Gastrocnemius medialis (tissue), 4 donors: ENCODE measurements around the gene CSTF2T. TPM values are rescaled to one million over a fixed set of nuclear protein-coding genes. Genes with fewer than 3 reads are reported as not detected.

Source experiments
- ATAC-seq, 2 donors: fragments of 150-250 bp; one replicate each; pipeline ENCODE4 v1.9.1; 2016
- DNase-seq, 2 donors: peaks; one replicate each; pipeline ENCODE4 v3.0.0-alpha.2; 2019
- H3K27ac ChIP-seq, 4 donors: fragments of 200-600 bp; sonication (generic); 1 replicate in 1 of 4; 2 replicates in 3 of 4; pipeline ENCODE4 v1.5.1; 2016 to 2018; ENCODE audit warnings: mild to moderate bottlenecking in 2 of 4, moderate library complexity in 1 of 4
- H3K27me3 ChIP-seq, 3 donors: fragments of 200-600 bp; sonication (generic) in 2 of 3; 1 replicate in 1 of 3; 2 replicates in 2 of 3; pipeline versions ENCODE4 v1.5.1 to v1.6.0; 2016 to 2019; ENCODE audit warnings: mild to moderate bottlenecking in 1 of 3, moderate library complexity in 1 of 3
- H3K36me3 ChIP-seq, 2 donors: fragments of 200-600 bp; sonication (generic) in 1 of 2; one replicate each; pipeline ENCODE4 v1.5.1; 2017 to 2018
- H3K4me1 ChIP-seq, 2 donors: fragments of 200-600 bp; sonication (generic) in 1 of 2; one replicate each; pipeline ENCODE4 v1.5.1; 2016 to 2017; ENCODE audit warnings: mild to moderate bottlenecking in 2 of 2
- H3K4me3 ChIP-seq, 4 donors: fragments of 200-600 bp; sonication (generic) in 3 of 4; 1 replicate in 1 of 4; 2 replicates in 3 of 4; pipeline ENCODE4 v1.5.1; 2016 to 2019; ENCODE audit warnings: mild to moderate bottlenecking in 2 of 4
- H3K9me3 ChIP-seq, 3 donors: fragments of 200-600 bp; sonication (generic) in 2 of 3; 1 replicate in 1 of 3; 2 replicates in 2 of 3; pipeline ENCODE4 v1.5.1; 2016 to 2019
- POLR2A ChIP-seq, 2 donors: fragments of 450-650 bp; IDR thresholded peaks; one replicate each; pipeline ENCODE4 v1.6.1; 2017; ENCODE audit warnings: antibody characterized with exemption in 2 of 2, mild to moderate bottlenecking in 2 of 2, moderate library complexity in 2 of 2
- in situ Hi-C, 4 donors: fragments of 200-750 bp; cut with MboI; loops; one replicate each; pipeline versions ENCODE4 v1.15.0 to v1.8.0; 2017; ENCODE audit warnings: low sequenced_read_pairs in 4 of 4
- intact Hi-C: fragments of 100-400 bp; cut with DNase I; formaldehyde crosslinking; loops from one replicate; pipeline ENCODE4 v1.15.1; 2023; ENCODE audit warnings: low total_unique reads
- total RNA-seq, 4 donors: library from RNA; depleted of rRNA; stranded (reverse); fragments of >200 nt; gene quantifications; one replicate each; pipeline versions ENCODE4 v1.1.0 to v1.2.3, GENCODE V29; 2016
- TF ChIP-seq, protein P1 (sequence below), 5 experiments: fragments of 450-650 bp in 3 of 5; fragments of 200-600 bp in 2 of 5; sonication (generic) in 2 of 5; IDR thresholded peaks in 4 of 5; conservative IDR thresholded peaks in 1 of 5; 1 replicate in 4 of 5; 2 replicates in 1 of 5; pipeline ENCODE4 v1.5.1; 2016 to 2019; ENCODE audit warnings: antibody characterized with exemption in 5 of 5, mild to moderate bottlenecking in 3 of 5, moderate library complexity in 3 of 5

CSTF2T gene
- total RNA-seq, 4 donors from 2014 or later, result 11.4 to 22.2 (median 16.3) TPM

DNA sequence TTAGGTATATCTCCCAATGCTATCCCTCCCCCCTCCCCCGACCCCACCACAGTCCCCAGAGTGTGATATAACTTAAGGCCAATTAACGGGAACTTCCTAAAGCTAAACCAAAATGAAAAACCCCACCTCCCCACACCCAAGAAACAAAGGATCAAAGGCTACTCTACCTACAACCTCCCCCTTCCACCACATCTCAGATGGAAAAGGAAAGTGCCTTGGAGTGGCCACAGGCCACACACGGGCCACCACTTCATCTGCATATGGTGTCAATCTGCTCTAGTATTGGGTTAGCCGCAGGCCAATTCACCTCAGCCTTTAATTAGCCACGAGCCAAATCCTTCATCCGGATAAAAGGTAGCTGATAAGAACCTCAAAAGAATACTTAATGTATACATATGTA lies 19.6 kb downstream of the CSTF2T start:
- ATAC-seq (no peak), DNase-seq (no peak)
- TF ChIP-seq POLR2A (IDR thresholded peaks at IDR 0.05), result no peak
- TF ChIP-seq, protein P1, sequence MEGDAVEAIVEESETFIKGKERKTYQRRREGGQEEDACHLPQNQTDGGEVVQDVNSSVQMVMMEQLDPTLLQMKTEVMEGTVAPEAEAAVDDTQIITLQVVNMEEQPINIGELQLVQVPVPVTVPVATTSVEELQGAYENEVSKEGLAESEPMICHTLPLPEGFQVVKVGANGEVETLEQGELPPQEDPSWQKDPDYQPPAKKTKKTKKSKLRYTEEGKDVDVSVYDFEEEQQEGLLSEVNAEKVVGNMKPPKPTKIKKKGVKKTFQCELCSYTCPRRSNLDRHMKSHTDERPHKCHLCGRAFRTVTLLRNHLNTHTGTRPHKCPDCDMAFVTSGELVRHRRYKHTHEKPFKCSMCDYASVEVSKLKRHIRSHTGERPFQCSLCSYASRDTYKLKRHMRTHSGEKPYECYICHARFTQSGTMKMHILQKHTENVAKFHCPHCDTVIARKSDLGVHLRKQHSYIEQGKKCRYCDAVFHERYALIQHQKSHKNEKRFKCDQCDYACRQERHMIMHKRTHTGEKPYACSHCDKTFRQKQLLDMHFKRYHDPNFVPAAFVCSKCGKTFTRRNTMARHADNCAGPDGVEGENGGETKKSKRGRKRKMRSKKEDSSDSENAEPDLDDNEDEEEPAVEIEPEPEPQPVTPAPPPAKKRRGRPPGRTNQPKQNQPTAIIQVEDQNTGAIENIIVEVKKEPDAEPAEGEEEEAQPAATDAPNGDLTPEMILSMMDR (IDR thresholded peaks at IDR 0.05 in 4 of 5, conservative IDR thresholded peaks at IDR 0.05 in 1 of 5), result no peak
- Histone ChIP-seq H3K4me1 (peaks cover 0 to 16% of the 10 kb centered on the region in 2 donors), H3K36me3 (no peaks in the 10 kb centered on the region), H3K27me3 (no peaks in the 10 kb centered on the region), H3K27ac (no peak overlapping the region), H3K9me3 (no peaks in the 10 kb centered on the region), H3K4me3 (no peak overlapping the region)
- in situ Hi-C loops (no loop called here), intact Hi-C loops (no loop called here)

DNA sequence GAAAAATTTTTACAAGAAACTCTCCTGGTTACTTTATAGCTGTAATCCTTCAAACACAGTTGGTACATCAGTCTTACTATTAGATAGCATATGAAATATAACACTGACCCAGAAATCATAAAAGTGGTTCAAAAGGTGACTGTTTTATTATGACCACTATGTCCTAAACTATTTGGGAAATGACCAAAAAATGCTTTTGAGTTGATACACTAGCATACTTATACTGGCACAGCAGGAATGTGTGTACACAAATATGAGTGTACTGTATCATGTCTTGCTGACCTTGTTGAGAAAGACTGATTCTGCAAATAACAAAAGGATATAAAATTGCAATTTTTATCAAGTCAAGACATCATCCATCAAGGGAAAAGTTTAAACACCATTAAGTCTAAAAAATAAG lies 24.3 kb downstream of the CSTF2T start:
- no peak overlapping the region for H3K4me3 ChIP-seq
- intact Hi-C loops (no loop called here), in situ Hi-C loops (no loop called here)
- TF ChIP-seq, protein P1 (IDR thresholded peaks at IDR 0.05 in 4 of 5, conservative IDR thresholded peaks at IDR 0.05 in 1 of 5), result no peak
- TF ChIP-seq POLR2A (IDR thresholded peaks at IDR 0.05), result no peak
- ATAC-seq (no peak), DNase-seq (no peak)
- H3K27ac ChIP-seq, result no peak overlapping the region
- no peaks in the 10 kb centered on the region for H3K36me3 ChIP-seq
- H3K9me3 ChIP-seq, result no peaks in the 10 kb centered on the region
- H3K4me1 ChIP-seq, result peaks cover 0 to 6% of the 10 kb centered on the region in 2 donors
- no peaks in the 10 kb centered on the region for H3K27me3 ChIP-seq

DNA sequence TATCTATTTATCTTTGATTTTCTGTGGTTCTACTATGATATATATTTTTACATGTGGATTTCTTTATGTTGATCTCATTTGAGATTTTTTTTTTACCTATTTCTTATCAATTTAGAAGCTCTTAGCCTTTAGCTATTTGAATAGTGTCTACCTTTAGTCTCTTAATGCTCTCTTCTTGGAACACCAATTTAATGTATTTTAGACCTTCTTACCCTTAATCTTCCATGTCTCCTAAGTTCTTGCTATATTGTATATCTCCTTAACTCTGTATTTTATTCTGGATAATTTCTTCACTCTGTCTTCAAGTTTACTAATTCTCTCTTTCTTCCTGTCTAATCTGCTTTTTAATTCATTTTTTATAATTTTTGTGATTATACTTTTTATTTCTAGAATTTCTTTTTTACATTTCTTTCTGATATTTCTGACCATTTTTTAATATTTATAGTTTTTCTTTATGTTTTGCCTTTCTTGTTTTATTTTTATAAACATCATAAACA lies 27.3 kb downstream of the CSTF2T start:
- Histone ChIP-seq H3K4me3 (no peak overlapping the region), H3K27me3 (no peaks in the 10 kb centered on the region), H3K36me3 (no peaks in the 10 kb centered on the region), H3K27ac (no peak overlapping the region), H3K4me1 (peaks cover 0 to 18% of the 10 kb centered on the region in 2 donors), H3K9me3 (no peaks in the 10 kb centered on the region)
- in situ Hi-C loops (no loop called here), intact Hi-C loops (no loop called here)
- DNase-seq (no peak), ATAC-seq (no peak)
- TF ChIP-seq, protein P1 (IDR thresholded peaks at IDR 0.05 in 4 of 5, conservative IDR thresholded peaks at IDR 0.05 in 1 of 5), result no peak
- TF ChIP-seq POLR2A (IDR thresholded peaks at IDR 0.05), result no peak

DNA sequence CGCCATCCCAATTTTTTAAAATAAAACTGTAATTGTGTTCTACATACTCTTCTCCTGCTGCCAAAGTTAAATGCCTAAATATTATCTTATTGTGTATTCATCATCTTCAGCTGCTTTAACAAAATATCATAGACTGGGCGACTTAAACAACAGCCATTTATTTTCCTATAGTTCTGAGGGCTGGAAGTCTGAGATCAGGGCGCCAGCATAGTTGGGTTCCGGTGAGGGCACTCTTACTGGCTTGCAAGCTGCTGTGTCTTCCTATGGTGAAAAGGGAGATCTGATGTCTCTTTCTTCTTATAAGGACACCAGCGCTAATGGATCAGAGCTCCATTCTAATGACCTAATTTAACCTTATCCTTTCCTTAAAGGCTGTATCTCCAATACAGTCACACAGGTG lies 30.4 kb downstream of the CSTF2T start:
- no peaks in the 10 kb centered on the region for H3K9me3 ChIP-seq
- ATAC-seq, result no peak
- in situ Hi-C loops, result no loop called here
- peaks cover 0 to 27% of the 10 kb centered on the region in 2 donors for H3K4me1 ChIP-seq
- no peak for DNase-seq
- no peaks in the 10 kb centered on the region for H3K36me3 ChIP-seq
- intact Hi-C loops, result no loop called here
- no peak overlapping the region for H3K27ac ChIP-seq
- TF ChIP-seq, protein P1 (IDR thresholded peaks at IDR 0.05 in 4 of 5, conservative IDR thresholded peaks at IDR 0.05 in 1 of 5), result no peak
- no peak for TF ChIP-seq POLR2A (IDR thresholded peaks at IDR 0.05)
- H3K27me3 ChIP-seq, result no peaks in the 10 kb centered on the region
- no peak overlapping the region for H3K4me3 ChIP-seq

DNA sequence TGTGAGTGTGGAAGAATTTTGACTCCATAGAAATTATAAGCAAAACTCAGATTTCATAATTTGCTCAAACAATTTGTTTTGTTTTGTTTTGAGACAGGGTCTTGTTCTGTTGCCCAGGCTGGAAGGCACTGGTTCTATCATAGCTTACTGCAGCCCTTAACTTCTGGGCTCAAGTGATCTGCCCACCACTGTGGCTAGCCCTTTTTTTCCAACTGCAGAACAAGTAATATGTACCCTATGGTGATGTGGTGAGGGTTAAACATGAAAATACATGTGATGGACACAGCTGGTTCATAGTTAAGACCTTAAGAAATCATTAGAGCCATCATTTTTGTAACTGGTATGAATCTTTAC lies 31.1 kb downstream of the CSTF2T start:
- Histone ChIP-seq H3K4me3 (no peak overlapping the region), H3K4me1 (peaks cover 0 to 27% of the 10 kb centered on the region in 2 donors), H3K9me3 (no peaks in the 10 kb centered on the region), H3K36me3 (no peaks in the 10 kb centered on the region), H3K27me3 (no peaks in the 10 kb centered on the region), H3K27ac (no peak overlapping the region)
- no peak for ATAC-seq
- no peak for DNase-seq
- TF ChIP-seq, protein P1 (IDR thresholded peaks at IDR 0.05 in 4 of 5, conservative IDR thresholded peaks at IDR 0.05 in 1 of 5), result no peak
- TF ChIP-seq POLR2A (IDR thresholded peaks at IDR 0.05), result no peak
- in situ Hi-C loops (no loop called here), intact Hi-C loops (no loop called here)
